Mesenteric fat pad (tissue), 1 donor: ENCODE data around the gene AEBP1. TPM values are rescaled to one million over a fixed set of nuclear protein-coding genes. Genes with fewer than 3 reads are reported as not detected.
A peak's percentile ranks its signal among the peaks of the same experiment; 100 is the strongest.

Experiments
- DNase-seq: peaks from one replicate; pipeline ENCODE4 v3.0.0-alpha.2; 2020; ENCODE audit warnings: low spot score
- microRNA-seq: library from miRNA; unstranded; fragments of <30 nt; microRNA quantifications from one replicate; pipeline ENCODE4 v1.2.0, GENCODE V29; 2020; ENCODE audit warnings: borderline number of aligned reads
- total RNA-seq: library from RNA; stranded (reverse); fragmentation: NEBNext Ultra II Directional; extraction: Animal tissue kit (Norgen Biotek cat#: 25700); gene quantifications from one replicate; pipeline ENCODE4 v1.2.1, GENCODE V29; 2021
- donor health status: DM: yes; HTN: yes; CAD: no.

AEBP1 gene
- total RNA-seq, 1 donor from 2014 or later = 267 TPM

DNA sequence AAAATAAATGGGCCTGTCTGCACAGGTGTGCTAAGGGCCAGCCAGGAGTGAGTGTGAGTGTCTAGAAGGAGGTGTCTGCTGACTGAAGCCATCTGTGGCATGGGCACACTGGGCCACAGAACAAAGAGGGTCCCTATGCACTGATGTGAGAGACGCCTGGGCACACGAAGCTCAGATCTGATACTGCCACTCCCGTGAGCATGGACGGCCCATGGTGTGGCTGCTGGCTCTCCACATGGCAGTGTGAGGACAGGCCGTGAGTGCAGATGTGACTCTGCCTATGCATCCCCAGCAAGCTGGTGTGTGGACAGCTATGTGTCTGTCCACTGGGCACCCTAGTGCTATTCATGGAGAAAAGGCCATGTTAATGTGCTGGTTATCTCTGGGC is 49.8 kb downstream of the AEBP1 start:
- DNase-seq = peak; percentile 57

DNA sequence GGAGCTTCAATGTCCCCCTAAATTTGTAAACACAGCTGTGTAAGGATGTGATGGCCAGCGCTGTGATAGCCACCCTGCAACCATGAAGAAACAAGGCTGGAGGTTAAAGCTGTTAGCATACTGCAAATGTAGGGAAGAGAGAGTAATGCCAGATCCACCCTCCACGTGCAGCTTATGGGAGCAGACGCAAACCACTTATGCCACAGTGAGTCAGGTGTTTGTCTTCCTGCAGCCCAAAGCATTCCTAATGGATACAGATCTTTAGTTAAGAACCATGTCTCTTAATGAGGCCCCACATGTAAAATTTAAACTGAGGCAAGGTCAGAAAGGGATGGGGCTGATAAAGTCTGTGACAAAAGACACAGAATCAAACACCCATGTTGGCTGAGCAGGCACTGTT is 50.6 kb downstream of the AEBP1 start:
- peak; percentile 14 for DNase-seq

DNA sequence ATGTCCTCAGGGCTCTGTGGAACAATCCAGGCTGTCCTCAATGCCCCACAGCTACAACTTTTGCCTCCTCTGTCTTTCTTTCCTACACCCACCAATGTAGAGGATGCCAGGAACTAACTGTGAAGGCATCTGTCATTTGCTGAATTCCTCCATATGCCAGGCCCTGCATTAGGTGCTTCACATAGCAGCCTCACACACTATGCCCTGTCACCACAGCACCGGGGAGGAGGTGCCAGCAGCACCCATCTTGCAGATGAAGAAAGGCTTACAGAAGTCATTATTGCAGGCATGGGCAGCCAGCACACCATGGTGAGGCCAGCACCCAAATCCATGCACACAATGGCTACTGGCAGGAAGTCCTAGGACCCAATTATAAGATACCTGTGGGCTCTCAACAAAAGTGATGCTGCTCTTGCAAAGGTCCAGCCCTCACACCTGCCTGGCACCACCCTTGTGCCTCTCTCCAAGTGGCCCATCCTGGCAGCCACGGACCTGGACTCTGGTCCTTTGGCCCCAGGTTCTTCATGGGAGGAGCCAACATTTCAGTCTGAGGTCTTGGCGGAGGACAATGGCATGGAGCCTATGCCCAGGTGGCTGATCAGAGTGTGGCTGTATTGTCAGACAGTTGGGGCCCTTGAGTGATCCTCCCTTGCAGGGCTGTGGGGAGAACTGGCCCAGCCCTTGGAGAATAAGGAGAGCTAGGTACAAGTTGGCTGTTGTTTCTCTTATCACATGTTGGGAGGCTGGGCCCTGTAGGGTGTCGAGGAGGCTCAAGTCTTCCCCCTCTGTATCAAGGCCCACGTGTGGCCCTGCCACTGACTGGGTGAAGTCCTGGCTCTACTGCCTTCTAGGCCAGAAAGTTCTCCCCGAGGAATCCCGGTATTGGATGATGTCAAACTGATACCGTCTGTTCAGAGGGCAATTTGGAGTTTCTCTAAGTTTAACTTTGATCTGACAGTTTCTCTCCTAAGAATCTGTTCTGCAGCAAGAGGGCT is 51.3 kb downstream of the AEBP1 start:
- peak; percentile 89 for DNase-seq

DNA sequence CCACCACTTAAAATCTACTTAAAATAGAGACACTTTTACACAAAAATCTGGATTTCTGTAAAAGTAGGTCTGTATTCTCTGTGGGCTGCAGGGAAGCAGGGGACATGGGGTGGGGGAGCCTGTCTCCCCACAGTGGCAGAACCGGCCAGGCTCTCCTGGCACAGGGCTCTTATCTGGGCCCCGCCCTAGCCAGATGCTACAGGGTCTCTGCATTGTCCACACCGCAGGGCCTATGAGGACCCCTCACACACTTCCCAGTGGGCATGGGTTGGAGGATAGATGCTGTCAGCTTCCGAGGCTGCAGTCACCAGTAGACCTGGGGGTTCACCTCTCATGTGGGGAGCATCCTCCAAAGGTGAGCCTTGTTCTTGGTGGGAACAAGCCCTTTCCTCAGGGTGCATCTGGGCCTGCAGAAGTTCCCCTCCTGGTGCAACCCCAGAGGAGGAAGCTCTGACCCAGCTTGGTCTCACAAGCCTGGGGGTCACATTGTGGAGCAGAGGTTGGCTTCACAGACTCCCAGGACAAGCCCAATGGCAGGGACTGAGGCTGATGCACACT is 52.4 kb downstream of the AEBP1 start:
- DNase-seq = peak; percentile 72

DNA sequence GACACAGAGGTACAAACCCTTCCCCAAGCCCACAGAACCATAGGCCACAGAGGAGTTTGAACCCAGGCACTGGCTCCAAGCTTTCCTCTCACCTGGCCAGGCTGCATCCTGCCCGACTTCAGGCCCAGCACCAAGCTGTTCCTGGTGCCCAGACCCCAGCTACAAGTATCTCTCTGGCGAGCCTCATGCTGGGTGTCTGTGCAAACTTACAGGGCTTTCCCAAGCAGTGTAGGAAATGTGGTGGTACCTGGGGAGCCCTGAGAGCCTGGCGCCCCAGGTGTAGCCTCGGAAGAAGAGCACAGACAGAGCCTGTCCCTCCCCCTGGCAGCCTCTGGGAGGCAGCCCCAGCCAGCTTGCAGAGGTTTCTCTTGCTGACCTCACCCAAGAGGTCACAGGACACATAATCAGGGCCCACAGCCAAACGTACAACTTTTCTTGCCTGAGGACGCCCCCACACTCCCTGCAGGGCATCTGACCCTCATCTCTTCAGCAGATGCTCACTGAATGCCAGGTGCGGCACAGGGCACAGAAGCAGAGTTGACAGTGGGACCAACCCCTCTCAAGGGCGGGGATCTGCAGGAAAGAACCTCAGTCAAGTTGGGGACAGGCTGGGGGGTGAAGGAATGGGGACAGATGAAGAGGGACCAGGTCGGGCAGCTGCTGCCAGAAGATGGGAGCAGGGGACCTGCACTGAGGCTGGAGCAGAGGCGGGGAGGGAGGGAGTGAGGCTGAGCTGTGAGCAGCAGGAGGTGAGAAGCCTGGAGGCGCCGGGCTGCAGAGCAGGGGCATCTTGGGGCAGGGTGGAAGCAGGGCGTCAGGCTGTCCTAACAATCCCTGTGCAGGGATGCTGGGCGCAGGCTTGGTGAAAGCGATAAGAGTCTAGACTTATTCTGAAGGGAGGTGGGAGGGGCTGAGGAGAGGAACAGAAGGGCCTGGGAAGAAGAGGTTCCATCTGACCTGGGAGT is 53.3 kb downstream of the AEBP1 start:
- peak; percentile 62 for DNase-seq

DNA sequence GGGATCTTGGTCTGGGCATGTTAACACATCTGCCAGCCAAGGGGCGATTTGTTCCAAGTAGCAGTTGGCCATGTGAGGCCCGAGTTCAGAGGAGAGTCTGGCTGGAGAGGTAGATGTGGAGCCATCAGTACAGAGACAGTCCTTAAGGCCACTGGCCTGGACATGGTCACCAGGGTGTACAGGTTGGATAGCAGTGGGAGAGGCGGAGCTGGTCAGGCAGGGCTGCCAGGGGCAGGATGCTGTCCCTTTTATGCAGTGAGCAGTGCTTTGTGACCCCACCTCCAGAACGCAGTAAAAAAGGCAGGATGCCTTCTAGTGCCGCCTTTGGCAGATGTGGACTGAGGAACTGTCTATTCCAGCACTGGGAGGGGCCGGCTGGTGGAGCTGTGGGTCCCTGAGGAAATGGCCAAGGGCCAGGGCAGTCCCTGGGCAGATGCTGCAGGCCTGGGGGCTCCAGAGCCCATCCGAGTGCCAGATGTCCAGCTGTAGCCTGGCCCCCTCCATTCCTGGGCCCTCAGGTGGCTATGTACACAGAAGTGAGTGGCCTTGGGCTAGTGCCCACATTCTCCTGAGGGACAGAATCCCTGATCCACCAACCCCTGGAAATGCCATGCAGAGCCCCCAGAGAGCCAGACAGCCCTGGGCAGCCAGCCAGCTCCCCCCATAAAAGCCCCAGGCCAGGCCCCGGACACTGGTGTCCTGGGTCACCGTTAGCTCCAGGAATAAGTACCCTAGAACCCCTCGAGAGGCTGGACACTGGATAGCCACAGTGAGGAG is 54.1 kb downstream of the AEBP1 start:
- peak; percentile 77 for DNase-seq

DNA sequence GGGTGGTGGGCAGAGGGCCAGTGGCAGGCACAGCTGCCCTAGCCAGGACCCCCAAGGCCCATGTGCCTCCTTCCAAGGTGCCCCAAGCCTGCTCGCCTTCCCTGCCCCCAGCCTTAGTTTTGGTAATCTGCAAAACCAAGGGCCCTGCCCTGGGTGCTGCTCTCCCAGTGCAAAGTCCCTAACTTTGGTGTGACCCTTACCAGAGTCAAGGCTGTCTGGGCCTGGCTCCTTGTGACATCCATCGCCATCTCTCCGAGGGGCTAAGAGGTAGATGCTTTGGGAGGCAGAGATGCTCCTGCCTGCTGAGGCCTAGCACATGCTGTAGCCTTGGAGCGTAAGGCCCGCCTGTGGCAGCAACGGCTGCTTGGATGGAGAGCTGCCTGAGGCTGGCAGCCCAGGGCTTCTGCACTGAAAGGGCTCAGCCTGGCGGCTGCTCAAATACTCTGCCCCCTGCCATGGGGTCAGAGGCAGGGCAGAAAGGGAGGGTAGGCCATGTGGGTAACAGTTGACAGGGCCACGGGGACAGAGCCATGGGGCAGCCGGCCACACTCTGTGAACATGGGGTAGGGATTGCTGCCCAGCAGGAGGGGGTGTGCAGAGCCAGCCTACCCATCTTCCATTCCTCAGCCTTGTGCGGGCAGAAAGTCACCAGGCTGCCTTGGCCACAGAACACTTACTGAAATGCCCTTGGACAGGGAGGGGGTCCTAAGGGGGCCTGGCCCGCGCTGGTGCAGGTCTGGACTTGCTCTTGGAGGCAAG is 54.9 kb downstream of the AEBP1 start:
- peak; percentile 74 for DNase-seq

DNA sequence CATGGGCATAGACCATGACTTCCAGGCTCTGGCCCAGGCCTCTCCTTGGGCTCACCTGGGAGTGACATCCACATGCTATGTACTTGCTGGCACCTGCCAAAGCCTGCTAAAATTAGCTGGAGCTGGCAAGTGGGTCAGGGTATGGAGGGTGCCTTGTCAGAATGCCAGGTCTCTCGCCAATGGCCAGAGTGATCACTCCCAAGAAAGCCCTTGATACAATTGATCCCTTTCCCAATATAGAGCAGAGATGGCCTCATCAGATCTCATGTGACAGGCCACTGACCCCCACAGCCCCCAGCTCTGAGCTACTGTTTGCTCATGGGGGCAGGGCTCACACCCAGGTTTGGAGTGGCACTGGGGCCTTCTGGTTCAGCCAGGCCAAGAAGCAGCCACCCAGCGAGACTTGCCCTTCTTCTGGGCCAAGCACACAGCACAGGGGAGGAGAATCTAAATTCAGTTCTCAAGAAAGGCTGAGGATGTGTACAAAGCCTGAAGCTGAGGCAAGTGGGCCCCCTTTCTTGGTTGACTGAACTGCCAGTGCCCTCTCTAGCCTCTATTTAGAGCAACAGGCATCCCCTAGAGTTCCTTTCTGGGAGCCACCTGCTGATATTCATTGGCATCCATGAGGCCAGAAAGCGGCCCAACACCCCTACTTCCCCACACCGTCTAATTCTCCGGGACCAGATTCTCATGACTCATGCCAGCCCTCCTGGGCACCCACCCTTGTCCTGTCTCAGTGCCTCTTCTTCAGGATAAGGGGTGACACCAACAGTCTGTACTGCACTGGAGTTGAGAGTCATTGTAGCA is 55.9 kb downstream of the AEBP1 start:
- peak; percentile 81 for DNase-seq

DNA sequence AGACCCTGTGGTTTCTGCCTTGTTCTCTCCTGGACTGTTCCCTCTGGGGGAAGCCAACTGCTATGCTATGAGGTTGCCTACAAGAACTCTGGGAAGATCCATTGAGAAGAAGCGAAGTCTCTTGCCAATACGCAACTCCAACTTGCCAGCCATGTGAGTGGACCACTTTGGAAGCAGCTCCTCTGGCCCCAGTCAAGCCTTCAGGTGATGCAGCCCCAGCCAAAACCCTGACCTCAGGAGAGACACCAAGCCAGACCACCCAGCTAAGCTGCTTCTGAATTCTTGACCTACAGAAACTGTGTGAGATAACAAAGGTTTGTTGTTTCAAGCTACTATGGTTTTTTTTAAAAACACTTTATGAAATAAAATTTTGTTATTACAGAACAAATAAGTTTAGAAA is 57.2 kb downstream of the AEBP1 start:
- DNase-seq = peak; percentile 72

DNA sequence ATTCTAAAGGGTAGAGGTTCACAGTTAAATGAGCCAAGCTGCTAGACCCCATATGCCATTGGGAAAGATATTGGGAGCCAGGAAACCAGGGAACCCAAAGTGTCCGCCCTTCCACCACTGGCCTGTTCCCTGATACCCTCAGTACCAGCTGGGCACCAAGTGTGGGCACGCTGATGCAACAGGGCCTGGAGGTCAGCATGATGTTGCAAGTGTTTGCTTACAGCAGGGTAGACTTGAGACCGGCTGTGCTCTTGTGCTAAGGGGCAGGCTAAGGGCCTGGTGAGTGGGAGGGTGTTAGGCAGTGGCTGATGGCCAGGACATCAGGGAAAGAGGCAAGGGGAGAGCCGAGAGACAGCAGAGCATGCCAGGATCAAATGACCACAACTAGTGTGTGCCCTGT is 58.0 kb downstream of the AEBP1 start:
- peak; percentile 71 for DNase-seq

DNA sequence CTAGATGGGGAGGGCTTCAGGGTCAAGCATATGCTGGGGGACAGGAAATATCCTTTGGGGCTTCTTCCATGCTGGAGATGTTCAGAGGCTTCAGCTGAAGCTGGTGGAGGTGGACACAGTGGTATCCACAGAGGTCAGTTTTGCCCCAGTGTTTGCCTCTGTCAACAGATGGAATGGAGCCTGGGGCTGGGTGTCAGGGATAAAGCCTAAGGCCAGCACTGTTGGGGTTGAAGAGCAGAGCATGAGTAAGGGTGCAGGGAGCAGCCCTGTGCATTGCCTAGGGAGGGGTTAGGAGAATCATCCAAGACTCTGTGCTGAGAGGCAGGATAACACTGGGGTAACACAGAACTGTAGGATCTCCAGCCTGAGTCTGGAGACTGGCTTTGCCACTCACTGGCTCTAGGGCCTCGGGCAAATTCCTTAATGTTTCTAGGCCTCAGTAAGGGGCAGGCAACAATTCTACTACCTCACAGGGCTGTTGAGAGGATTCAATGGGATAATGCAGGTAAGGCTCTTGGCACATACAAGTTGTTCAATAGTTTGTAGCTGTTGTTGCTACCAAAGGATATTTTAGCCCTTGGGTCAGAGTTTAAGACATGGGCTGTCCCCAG is 58.7 kb downstream of the AEBP1 start:
- no peak for DNase-seq

DNA sequence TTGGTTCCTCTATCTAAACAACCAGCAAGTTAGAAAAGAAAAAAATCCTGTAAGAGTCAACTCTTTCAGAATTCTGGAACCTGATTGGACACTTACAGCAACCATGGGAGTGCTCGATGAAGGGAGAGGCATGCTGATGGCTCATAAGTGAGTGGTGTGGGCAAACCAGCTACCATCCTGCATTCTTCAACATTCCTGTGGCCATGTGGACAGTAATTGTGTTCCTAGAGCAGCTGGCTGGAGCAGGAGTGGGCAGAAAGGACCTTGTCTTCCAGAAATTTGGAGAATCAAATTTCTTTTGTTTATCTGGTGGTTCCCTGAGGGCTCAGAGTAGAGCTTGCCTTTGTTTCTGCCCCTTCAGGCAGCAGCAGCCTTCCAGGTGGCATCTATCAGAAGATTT is 59.4 kb downstream of the AEBP1 start:
- no peak for DNase-seq

Small RNA genes lying within 50 kb of the gene (microRNA-seq; reads per million reads assigned to microRNA genes)
- gene MIR6838 = not detected

Other genes with a start within 250 kb of the AEBP1 start
- 78.5 TPM for gene MRPS24, start 234.8 kb upstream of the AEBP1 start, total RNA-seq
- 44.3 TPM for gene URGCP, start 197.7 kb upstream of the AEBP1 start, total RNA-seq
- gene UBE2D4, start 177.9 kb upstream of the AEBP1 start, total RNA-seq = 25.1 TPM
- not detected for gene SPDYE1, start 106.4 kb upstream of the AEBP1 start, total RNA-seq
- gene DBNL, start 59.6 kb upstream of the AEBP1 start, total RNA-seq = 99.0 TPM
- gene PGAM2, start 38.8 kb upstream of the AEBP1 start, total RNA-seq = not detected
- 15.5 TPM for gene POLM, start 21.8 kb upstream of the AEBP1 start, total RNA-seq
- 60.2 TPM for gene POLD2, start 19.2 kb downstream of the AEBP1 start, total RNA-seq
- gene MYL7, start 37.0 kb downstream of the AEBP1 start, total RNA-seq = not detected
- 0.48 TPM for gene GCK, start 85.1 kb downstream of the AEBP1 start, total RNA-seq
- gene YKT6, start 96.6 kb downstream of the AEBP1 start, total RNA-seq = 77.4 TPM
- gene CAMK2B, start 221.2 kb downstream of the AEBP1 start, total RNA-seq = 1.2 TPM